HG03432 (cell line): ENCODE results near the gene OR4K13.

ENCODE experiments used
- ATAC-seq: cut with Tn5 transposase; IDR thresholded peaks from one replicate; pipeline ENCODE4 v1.9.1; 2021; ENCODE audit warnings: mild to moderate bottlenecking, moderate library complexity; ENCODE audit not compliant: unreplicated experiment

Gene OR4K13, protein sequence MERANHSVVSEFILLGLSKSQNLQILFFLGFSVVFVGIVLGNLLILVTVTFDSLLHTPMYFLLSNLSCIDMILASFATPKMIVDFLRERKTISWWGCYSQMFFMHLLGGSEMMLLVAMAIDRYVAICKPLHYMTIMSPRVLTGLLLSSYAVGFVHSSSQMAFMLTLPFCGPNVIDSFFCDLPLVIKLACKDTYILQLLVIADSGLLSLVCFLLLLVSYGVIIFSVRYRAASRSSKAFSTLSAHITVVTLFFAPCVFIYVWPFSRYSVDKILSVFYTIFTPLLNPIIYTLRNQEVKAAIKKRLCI

DNA sequence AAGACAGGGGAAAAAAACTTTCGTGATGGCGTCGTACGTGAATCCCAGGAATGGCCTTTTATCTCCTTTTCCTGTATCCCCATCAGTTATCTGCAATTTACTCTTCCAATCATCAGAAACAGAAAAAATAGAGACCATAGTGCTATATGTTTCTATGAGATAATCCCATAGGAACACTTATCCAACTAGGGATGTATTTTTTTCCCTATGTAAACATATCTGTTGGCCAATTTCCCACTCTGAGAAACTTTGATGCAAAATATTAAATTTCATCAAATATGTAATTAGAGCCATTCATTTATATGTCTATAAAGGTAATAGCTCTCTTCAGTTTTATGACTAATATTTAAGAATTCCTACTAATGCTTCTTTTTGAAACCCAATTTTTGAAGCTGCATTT is at the start of gene OR4K13:
Gene OR4K13, minus strand, starts transcription at position 101 of the 400 bp plus-strand sequence. CDS start 1,280 bp downstream, outside the sequence.
- ATAC-seq: no peak

DNA sequence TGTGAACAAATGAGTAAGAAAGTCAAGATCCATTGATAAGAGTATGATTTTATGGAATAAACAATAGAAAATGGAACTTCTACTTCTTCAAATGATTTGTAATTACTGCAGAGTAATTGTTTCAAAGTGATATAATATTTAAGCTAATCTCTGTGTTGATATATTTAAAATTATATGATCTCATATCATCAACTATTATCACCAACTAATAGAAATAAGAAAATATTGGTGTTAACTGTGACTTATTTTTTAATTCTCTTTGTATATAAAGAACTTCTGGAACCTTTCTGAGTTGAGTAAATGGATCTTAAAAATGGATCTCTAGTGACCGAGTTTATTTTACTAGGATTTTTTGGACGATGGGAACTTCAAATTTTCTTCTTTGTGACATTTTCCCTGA is 23.9 kb upstream of the OR4K13 start, which contains the start of gene OR4L1:
Gene OR4L1, plus strand, starts transcription at position 301 of the 400 bp plus-strand sequence. Its CDS starts 0 bp downstream, at position 301.
- ATAC-seq: no peak

DNA sequence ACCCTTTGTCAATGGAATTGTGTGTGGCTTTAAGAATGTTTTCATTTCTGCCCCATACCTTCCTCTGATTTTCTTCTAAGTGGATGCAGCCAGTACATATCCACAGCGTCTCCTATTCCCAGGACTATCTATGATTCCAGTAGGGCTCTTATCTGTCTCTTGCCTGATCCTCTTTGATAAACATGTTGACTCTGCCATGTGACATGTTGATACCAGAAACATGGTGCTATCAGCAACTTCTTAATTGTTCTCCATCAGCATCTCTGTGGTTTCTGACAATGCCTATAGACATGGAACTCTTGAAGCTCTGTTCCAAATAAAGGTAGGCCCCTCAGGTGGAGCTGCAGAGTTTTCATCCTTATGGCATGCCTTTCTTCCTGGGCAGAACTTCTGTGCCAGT is 12.4 kb upstream of the OR4K13 start:
- ATAC-seq: no peak

DNA sequence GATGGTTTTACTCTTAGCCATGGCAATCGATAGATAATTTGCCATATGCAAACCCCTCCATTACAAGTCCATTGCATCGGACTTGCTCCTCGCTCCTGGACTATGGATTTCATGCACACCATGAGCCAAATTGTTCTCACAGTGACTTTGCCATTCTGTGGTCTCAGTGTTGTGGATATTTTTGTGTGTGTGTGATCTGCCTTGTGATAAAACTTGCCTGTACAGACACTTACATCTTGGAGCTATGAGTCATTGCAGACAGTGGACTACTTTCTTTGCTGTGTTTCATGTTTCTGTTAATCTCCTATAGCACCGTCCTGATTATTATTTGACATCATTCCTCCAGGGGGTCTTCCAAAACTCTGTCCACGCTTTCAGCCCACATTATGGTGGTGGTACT is 8.4 kb upstream of the OR4K13 start:
- no peak for ATAC-seq

DNA sequence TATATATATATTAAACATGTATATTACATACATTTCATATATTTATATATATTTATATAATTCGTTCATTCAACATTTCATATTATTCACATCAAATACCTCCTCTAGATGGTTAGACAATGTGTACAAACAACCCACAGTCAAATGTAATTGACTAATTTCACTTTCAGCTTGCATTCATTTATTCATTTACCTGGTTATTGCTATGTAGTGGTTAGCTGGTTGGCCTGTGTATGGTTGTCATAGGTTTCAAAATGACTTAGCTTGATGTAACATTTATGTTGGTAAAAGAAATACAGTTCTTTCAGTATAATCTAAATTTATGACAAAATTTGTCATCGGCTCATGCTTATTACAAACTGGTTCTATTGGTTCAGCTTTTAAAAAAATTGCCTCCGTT is 389 bp downstream of the OR4K13 start:
- ATAC-seq: no peak

DNA sequence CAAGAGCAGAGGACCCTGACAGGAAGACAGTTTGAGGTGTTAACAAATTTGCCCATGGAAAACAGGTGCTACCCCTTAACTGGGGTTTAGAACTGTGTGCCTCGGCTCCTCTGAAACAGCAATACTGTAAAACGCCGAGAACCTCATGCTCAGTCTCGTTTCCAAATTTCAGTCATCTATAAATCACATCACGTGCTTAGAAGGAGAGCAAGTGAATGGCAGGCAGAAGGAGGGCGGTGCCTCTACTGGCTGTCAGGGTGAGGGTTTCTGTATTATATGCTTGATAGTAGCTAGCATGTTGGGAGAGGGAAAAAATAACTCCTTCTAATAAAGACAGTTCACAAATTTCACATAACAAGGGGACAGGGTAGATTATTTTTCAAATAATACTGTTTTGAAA is 4.8 kb downstream of the OR4K13 start:
- ATAC-seq: no peak

DNA sequence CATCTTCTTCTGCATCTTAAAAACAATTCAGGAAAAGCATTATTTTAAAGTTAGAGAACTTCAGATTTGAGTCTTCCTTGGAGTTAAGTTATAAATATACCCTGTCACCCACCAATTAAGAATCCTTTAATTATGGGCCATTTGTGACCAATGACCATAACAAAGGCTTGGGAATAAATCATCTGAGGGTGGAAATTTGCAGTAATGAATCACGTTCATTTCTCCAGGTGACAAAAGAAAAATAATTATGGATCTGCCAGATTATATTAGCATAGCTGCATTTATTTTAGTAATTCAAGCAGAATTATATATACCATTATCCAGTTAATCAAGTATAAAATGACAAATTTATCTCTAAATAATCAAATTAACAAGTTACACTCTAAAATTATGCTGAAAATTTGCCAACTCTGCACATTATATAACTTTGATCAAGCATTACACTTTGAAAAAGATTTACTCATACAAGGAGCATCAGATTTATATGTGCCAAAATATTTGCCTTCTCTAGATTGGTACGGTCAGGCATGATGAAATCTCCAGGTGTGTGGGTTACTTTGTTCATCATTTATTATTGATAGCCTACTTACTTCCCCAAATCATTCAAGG is 16.5 kb downstream of the OR4K13 start, which contains the start of gene OR4K14:
Gene OR4K14, minus strand, starts transcription at position 51 of the 609 bp plus-strand sequence. CDS start 4,114 bp downstream, outside the sequence.
- no peak for ATAC-seq

DNA sequence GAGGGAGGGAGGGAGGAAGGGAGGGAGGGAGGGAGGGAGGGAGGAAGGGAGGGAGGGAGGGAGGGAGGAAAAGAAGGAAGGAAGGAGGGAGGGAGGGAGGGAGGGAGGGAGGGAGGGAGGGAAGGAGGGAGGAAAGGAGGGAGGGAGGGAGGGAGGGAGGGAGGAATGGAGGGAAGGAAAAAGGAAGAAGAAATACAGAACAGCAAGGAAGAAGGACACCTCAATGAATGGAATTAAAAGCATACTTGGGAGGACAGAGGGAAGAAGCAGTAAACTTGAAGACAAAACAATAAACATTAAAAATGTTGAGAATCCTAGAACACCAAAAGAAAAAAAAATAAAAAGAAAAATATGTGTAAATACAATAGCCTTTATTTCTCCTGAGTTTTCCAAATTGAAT is 27.7 kb downstream of the OR4K13 start:
- no peak for ATAC-seq

DNA sequence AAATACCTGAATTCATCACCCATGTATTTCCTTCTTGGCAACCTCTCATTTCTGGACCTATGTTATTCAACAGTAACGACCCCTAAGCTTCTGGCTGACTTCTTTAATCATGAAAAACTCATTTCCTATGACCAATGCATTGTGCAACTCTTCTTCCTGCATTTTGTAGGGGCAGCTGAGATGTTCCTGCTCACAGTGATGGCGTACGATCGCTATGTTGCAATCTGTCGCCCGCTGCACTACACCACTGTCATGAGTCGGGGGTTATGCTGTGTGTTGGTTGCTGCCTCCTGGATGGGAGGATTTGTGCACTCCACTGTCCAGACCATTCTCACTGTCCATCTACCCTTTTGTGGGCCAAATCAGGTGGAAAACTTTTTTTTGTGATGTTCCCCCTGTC is 33.5 kb downstream of the OR4K13 start:
- no peak for ATAC-seq

DNA sequence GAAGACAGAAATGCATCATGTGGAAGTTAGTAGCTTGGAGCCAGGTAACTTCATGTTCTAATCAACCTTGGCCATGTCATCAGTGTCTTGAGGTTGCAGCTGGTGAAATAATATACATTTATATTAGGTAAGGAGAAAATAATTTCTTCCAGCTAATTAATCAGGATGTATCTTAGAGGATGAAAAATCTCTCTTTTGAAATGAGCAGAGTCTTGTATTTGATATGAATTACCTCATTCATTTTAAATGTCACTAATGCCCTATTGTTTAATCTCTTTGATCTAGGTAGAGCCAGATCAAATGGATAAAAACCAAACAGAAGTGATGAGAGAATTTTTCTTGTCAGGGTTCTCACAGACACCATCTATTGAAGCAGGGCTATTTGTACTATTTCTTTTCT is 34.0 kb downstream of the OR4K13 start, which contains the start of gene OR4Q2:
Gene OR4Q2, plus strand, starts transcription at position 301 of the 400 bp plus-strand sequence.
- ATAC-seq: no peak

DNA sequence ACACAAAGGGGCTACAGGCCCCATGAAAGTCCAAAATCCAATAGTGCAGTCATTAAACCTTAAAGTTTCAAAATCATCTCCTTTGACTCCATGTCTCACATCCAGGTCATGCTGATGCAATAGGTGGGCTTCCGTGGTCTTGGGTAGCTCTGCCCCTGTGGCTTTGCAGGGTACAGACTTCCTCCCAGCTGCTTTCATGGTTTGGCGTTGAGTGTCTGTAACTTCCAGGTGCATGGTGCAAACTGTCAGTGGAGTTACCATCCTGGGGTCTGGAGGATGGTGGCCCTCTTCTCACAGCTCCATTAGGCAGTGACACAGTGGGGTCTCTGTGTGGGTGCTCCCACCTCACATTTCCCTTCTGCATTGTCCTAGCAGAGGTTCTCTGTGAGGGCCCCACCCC is 42.4 kb downstream of the OR4K13 start:
- no peak for ATAC-seq
